HG02943 (cell line): ENCODE data around the gene RBMY1F.
"Not testable (repeated sequence)": the region's sequence is repeated elsewhere in the genome, so short reads cannot be mapped to it uniquely, and the experiment has no call there.

Experiments used
- ATAC-seq: cut with Tn5 transposase; IDR thresholded peaks from one replicate; pipeline ENCODE4 v1.9.1; 2021; ENCODE audit warnings: mild to moderate bottlenecking, low read depth, moderate library complexity; ENCODE audit not compliant: unreplicated experiment

RBMY1F gene

GRCh38 chrY:22182823-22183222 is at the start of gene RBMY1F:
RBMY1F (minus strand) TSS chrY:22182923; CDS start chrY:22180969, 1,954 bp downstream.
- not testable (repeated sequence) for ATAC-seq

GRCh38 chrY:22151144-22151543 is 31.6 kb downstream of the RBMY1F start:
- ATAC-seq = not testable (repeated sequence)

- not testable (repeated sequence) for ATAC-seq
These were observed 41.6 kb downstream of the RBMY1F start for GRCh38 chrY:22141011-22141695.

DNA sequence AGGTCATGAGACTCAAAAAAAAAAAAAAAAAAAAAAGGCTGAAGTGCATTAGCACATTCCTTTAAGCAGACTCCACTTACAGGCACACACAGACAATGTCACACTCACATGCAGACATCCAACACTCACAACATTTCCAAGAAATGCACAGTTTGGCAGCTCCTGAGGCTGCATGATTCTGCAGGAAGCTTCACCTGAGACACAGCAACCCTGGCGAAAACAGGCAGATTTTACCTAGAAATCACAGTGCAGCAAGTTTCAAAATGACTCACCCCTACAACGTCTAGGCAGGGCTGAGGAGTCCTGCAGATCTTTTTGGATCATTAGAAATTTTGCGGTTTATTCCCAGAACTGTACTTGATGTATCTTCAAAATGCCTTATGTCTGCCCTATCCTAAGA is 48.0 kb downstream of the RBMY1F start:
- ATAC-seq = not testable (repeated sequence)

DNA sequence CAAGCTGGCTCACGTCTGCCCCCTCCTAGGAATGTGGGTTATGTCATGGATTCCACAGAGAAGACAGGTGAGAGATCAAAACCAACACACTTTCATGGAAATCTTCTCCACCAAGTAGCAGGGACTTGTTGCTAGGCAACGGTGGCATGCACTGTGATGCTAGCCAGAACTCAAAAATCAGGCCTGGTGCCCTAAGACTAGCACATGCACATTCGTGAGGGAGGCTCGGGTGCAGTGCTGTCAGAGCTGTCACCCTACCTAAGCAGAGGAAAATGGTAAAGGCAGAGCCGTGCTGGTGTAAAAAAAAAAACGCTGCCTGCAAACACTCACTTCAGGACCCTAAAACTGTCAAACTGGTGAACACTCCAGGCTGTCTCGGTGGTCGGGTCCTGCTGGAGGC is 52.2 kb downstream of the RBMY1F start:
- ATAC-seq = not testable (repeated sequence)
